ENCODE data around the gene ALG12.
A peak's percentile ranks its signal among the peaks of the same experiment; 100 is the strongest.
"Not testable (repeated sequence)": the region's sequence is repeated elsewhere in the genome, so short reads cannot be mapped to it uniquely, and the experiment has no call there.

The ALG12 gene

GRCh38 chr22:49866134-49866533 lies 52.1 kb downstream of the ALG12 start:
- DNase-seq (ENCODE audit: low spot score): no peak

- no peak for DNase-seq (ENCODE audit: low spot score)
These were observed 53.1 kb downstream of the ALG12 start for GRCh38 chr22:49865156-49865555.

GRCh38 chr22:49863931-49864330 lies 54.3 kb downstream of the ALG12 start:
- DNase-seq (ENCODE audit: low spot score): no peak

- DNase-seq (ENCODE audit: low spot score): no peak
These were observed 55.8 kb downstream of the ALG12 start for GRCh38 chr22:49862496-49862776.

- no peak for DNase-seq (ENCODE audit: low spot score)
These were observed 56.4 kb downstream of the ALG12 start for GRCh38 chr22:49861642-49862495.

GRCh38 chr22:49858827-49859226 lies 59.4 kb downstream of the ALG12 start:
- DNase-seq (ENCODE audit: low spot score): no peak

- no peak for DNase-seq (ENCODE audit: low spot score)
These were observed 61.2 kb downstream of the ALG12 start for GRCh38 chr22:49856766-49857618.

GRCh38 chr22:49856343-49856742 lies 61.9 kb downstream of the ALG12 start:
- DNase-seq (ENCODE audit: low spot score): no peak

- DNase-seq (ENCODE audit: low spot score): no peak
These were observed 62.9 kb downstream of the ALG12 start for GRCh38 chr22:49855251-49855911.

- peak; percentile 54 for DNase-seq (ENCODE audit: low spot score)
These were observed 64.0 kb downstream of the ALG12 start for GRCh38 chr22:49853981-49854831.

- peak; percentile 100 for DNase-seq (ENCODE audit: low spot score)
These were observed 65.0 kb downstream of the ALG12 start, which contains the start of gene ZBED4 for GRCh38 chr22:49852898-49853894. ZBED4 (plus strand) TSS chr22:49853844; CDS start chr22:49883663, 29,819 bp downstream.

GRCh38 chr22:49852568-49852897 lies 65.7 kb downstream of the ALG12 start:
- not testable (repeated sequence) for DNase-seq (ENCODE audit: low spot score)

- no peak for DNase-seq (ENCODE audit: low spot score)
These were observed 67.1 kb downstream of the ALG12 start for GRCh38 chr22:49850959-49851802.
